Measurements from ENCODE around the gene SND1. TPM values are rescaled to one million over a fixed set of nuclear protein-coding genes. Genes with fewer than 3 reads are reported as not detected.
A peak's percentile ranks its signal among the peaks of the same experiment; 100 is the strongest.

The SND1 gene
- total RNA-seq, 1 experiment from 2014 or later = 104 TPM

DNA sequence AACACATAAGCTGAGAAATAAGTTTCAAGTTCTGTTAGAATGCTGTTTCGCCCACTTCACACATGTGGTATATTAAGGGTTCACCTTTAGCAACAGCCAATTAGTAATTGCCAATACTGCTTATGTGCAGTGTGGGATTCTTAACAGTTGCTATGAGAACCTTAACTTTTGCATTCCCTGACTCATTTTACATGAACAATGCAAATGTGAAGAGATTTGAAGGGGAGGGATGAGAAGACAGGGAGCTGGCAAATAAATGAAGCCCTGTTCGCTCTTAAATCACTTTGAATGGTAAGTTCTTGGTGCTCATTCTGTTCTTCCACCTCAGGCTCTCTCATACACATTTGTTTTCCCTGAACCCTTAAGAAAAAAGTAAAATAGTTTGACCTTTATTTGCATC lies 296.9 kb downstream of the SND1 start:
- Histone ChIP-seq H3K27me3 (ENCODE audit: low read length) (no peaks in the 10 kb centered on the region), H3K9ac (ENCODE audit: low read length) (peak overlapping the region; percentile 15), H3K4me1 (ENCODE audit: low read length) (peaks cover 58% of the 10 kb centered on the region), H3K9me2 (replicated peaks; ENCODE audit: insufficient read depth, low read length) (no peaks in the 10 kb centered on the region), H4K20me1 (ENCODE audit: insufficient read depth, low read depth, low read length) (no peaks in the 10 kb centered on the region), H3K79me2 (ENCODE audit: low read length) (peaks cover 82% of the 10 kb centered on the region), H2AFZ (ENCODE audit: low read length) (no peak overlapping the region), H3K4me2 (ENCODE audit: low read depth, low read length, poor library complexity, severe bottlenecking) (peak overlapping the region; percentile 49), H3K36me3 (ENCODE audit: insufficient read depth, low read length) (peaks cover 17% of the 10 kb centered on the region; the same call in 1 of the 2 replicates), H3K27ac (ENCODE audit: low read length) (peak overlapping the region; percentile 77), H3K4me3 (ENCODE audit: low read length) (no peak overlapping the region), H3K9me3 (ENCODE audit: low read length) (no peaks in the 10 kb centered on the region)
- peak; percentile 69 for DNase-seq

DNA sequence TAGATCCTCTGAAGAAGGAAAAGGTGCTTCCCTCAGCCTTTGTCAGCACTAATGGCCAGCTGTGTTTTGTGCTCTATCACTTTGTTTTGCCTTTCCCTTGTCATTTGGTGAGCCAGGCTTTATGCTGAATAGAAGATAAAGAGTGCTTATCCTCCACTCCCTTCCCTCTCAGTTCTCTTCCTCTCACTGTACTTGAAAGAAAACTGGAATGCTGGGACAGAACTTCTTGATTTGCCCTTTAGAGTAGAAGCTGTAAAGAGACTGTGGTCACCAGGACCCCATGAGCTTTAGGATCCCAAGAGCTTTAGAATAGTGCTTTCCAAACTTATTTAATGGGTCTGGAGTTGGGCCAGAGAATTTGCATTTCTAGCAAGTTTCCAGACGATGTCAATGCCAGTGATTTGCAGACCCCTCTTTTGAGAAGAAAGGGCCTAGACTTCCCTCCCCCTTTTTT lies 297.8 kb downstream of the SND1 start:
- H3K27me3 ChIP-seq (ENCODE audit: low read length) = no peaks in the 10 kb centered on the region
- no peaks in the 10 kb centered on the region for H3K9me3 ChIP-seq (ENCODE audit: low read length)
- no peak for DNase-seq
- H3K4me3 ChIP-seq (ENCODE audit: low read length) = no peak overlapping the region
- H3K9me2 ChIP-seq (replicated peaks; ENCODE audit: insufficient read depth, low read length) = no peaks in the 10 kb centered on the region
- peaks cover 82% of the 10 kb centered on the region for H3K79me2 ChIP-seq (ENCODE audit: low read length)
- no peaks in the 10 kb centered on the region for H4K20me1 ChIP-seq (ENCODE audit: insufficient read depth, low read depth, low read length)
- peak overlapping the region; percentile 49 for H3K4me2 ChIP-seq (ENCODE audit: low read depth, low read length, poor library complexity, severe bottlenecking)
- H3K4me1 ChIP-seq (ENCODE audit: low read length) = peaks cover 58% of the 10 kb centered on the region
- H2AFZ ChIP-seq (ENCODE audit: low read length) = no peak overlapping the region
- peak overlapping the region; percentile 15; the same call in 1 of the 2 replicates for H3K9ac ChIP-seq (ENCODE audit: low read length)
- H3K36me3 ChIP-seq (ENCODE audit: insufficient read depth, low read length) = 0 out of 2 replicates have a peak, but pooled peaks cover 9% of the 10 kb centered on the region
- H3K27ac ChIP-seq (ENCODE audit: low read length) = peak overlapping the region; percentile 77

DNA sequence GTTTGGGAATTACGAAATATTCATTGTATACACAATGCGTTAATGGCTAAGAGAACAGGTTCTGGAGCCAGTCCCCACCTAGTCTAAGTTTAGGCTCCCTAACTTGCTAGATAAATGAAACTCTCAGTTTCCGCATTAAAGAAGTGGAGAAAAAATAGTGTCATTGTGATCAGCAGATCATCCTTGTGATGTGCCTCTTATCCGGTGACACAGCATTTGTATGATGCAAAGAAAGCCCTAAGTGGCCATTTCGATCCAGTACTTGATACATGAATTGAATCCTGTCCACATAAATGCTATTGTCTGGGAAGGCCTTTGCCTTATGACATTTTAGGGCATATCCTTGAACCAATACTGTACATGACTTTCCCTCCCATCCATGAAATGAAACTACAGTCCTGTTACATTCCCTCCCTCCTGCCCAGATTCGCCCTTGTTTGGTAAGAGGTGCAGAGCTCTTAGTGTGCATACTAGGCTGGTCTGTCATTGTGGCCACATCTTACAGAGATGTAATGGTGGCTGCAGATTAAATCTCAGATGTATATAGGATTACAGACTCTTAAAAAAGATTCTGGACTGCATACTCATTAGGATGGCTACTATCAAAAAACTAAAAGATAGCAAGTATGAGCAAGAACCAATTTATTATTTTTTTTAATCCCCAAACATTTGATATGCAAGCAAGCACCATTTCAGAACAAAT lies 298.4 kb downstream of the SND1 start:
- H3K79me2 ChIP-seq (ENCODE audit: low read length) = peaks cover 85% of the 10 kb centered on the region
- no peak overlapping the region for H3K9ac ChIP-seq (ENCODE audit: low read length)
- H3K4me1 ChIP-seq (ENCODE audit: low read length) = peaks cover 58% of the 10 kb centered on the region
- no peak for DNase-seq
- no peaks in the 10 kb centered on the region for H3K9me2 ChIP-seq (replicated peaks; ENCODE audit: insufficient read depth, low read length)
- H3K4me2 ChIP-seq (ENCODE audit: low read depth, low read length, poor library complexity, severe bottlenecking) = peak overlapping the region; percentile 49
- H3K4me3 ChIP-seq (ENCODE audit: low read length) = no peak overlapping the region
- H4K20me1 ChIP-seq (ENCODE audit: insufficient read depth, low read depth, low read length) = no peaks in the 10 kb centered on the region
- H3K27me3 ChIP-seq (ENCODE audit: low read length) = no peaks in the 10 kb centered on the region
- H3K36me3 ChIP-seq (ENCODE audit: insufficient read depth, low read length) = 0 out of 2 replicates have a peak, but pooled peaks cover 9% of the 10 kb centered on the region
- no peak overlapping the region for H2AFZ ChIP-seq (ENCODE audit: low read length)
- H3K9me3 ChIP-seq (ENCODE audit: low read length) = no peaks in the 10 kb centered on the region
- H3K27ac ChIP-seq (ENCODE audit: low read length) = peak overlapping the region; percentile 77; the same call in 1 of the 2 replicates

DNA sequence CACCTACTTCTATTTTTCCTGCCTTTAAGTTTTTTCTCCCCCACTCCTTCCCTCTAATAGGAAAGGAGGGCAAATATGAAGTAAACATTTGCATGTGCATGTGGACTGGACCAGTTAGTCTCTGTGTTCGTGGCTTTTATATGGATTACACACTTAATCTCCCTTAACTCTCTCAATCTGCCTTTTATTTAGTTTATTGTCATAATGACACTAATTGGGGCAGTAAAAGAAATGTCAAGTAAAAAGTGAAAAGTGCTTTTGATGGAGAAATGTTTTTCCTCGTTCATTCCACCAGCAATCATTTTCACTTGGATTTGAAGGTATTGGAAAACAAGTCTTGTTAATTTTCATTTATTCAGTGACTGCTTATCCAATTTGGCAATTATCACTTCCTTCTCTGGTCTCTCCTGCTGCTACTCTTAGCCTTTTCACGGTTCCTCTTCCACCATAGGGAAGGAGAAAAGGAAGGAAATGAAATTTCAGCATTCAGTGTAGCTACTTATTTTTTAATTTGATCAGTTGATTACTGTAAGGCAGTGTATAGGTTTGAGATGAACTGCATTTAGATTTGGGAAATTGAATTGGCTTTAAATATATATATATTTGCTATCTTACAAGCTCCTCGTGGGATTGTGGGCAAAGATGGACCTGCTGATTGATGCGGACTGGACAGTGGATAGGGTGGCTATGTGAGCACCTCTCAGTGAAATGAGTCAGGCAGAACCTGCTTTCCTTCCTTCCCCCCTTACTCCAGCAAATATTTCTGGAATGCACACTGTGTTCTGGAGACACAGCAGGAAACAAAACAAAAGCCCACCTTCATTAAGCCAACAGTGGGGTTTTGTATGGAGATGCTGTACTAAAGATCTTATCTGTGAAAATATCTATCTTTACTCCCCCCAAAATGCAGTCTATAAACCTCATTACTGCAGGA lies 301.7 kb downstream of the SND1 start:
- Histone ChIP-seq H3K9me2 (replicated peaks; ENCODE audit: insufficient read depth, low read length) (no peaks in the 10 kb centered on the region), H3K9me3 (ENCODE audit: low read length) (no peaks in the 10 kb centered on the region), H3K27me3 (ENCODE audit: low read length) (no peaks in the 10 kb centered on the region), H3K9ac (ENCODE audit: low read length) (no peak overlapping the region), H3K4me3 (ENCODE audit: low read length) (no peak overlapping the region), H3K27ac (ENCODE audit: low read length) (no peak overlapping the region), H3K4me1 (ENCODE audit: low read length) (peaks cover 25% of the 10 kb centered on the region), H3K36me3 (ENCODE audit: insufficient read depth, low read length) (0 out of 2 replicates have a peak, but pooled peaks cover 9% of the 10 kb centered on the region), H3K79me2 (ENCODE audit: low read length) (peaks cover 74% of the 10 kb centered on the region), H3K4me2 (ENCODE audit: low read depth, low read length, poor library complexity, severe bottlenecking) (no peak overlapping the region), H2AFZ (ENCODE audit: low read length) (no peak overlapping the region), H4K20me1 (ENCODE audit: insufficient read depth, low read depth, low read length) (no peaks in the 10 kb centered on the region)
- no peak for DNase-seq

DNA sequence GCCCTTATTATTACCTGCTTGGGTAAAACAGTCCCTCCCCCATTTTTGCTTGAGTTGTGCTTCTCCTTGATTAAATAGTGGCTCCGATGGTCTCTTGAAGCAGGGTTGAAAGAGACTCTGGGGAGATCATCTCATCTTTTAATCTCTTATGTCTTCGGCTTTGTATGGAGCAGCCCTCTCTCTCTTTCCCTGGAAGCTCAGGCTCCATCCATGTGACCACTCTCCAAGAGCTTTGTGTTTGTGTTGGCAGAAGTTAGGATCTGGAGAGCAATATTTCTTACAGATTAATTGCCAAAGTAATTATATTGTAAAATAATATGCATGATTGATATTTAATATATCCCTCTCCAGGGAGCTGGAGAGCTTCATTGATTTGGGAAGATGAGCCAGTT lies 302.4 kb downstream of the SND1 start:
- Histone ChIP-seq H3K4me3 (ENCODE audit: low read length) (no peak overlapping the region), H3K9me3 (ENCODE audit: low read length) (no peaks in the 10 kb centered on the region), H3K27ac (ENCODE audit: low read length) (no peak overlapping the region), H4K20me1 (ENCODE audit: insufficient read depth, low read depth, low read length) (no peaks in the 10 kb centered on the region), H3K79me2 (ENCODE audit: low read length) (peaks cover 77% of the 10 kb centered on the region), H3K9ac (ENCODE audit: low read length) (no peak overlapping the region), H2AFZ (ENCODE audit: low read length) (no peak overlapping the region), H3K9me2 (replicated peaks; ENCODE audit: insufficient read depth, low read length) (no peaks in the 10 kb centered on the region), H3K4me2 (ENCODE audit: low read depth, low read length, poor library complexity, severe bottlenecking) (no peak overlapping the region), H3K27me3 (ENCODE audit: low read length) (no peaks in the 10 kb centered on the region), H3K4me1 (ENCODE audit: low read length) (peaks cover 18% of the 10 kb centered on the region), H3K36me3 (ENCODE audit: insufficient read depth, low read length) (0 out of 2 replicates have a peak, but pooled peaks cover 16% of the 10 kb centered on the region)
- no peak for DNase-seq

DNA sequence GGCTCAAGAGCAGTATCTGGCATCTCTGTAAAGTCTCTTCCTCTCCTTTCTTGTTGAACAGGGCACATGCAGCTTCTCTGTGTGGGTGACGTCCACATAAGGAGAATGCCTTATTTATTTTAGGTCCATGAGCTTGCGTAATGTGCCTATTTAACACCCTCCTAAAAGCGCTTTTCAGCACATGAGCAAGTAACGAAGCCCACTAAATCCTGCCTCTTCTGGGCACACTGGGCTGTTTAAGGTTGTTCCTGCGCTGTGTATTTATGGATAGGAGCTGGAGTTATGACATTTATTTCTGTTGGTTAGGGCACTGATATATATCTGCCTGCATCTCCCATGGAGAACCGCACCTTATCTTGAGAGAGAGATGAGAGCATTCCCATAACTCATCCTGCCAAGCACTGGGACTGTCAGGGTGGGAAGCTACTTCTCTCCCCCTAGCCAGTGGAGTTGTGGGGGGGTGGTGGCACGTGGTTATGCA lies 303.1 kb downstream of the SND1 start:
- Histone ChIP-seq H3K9me3 (ENCODE audit: low read length) (no peaks in the 10 kb centered on the region), H3K27ac (ENCODE audit: low read length) (no peak overlapping the region), H3K9ac (ENCODE audit: low read length) (no peak overlapping the region), H3K9me2 (replicated peaks; ENCODE audit: insufficient read depth, low read length) (no peaks in the 10 kb centered on the region), H3K4me1 (ENCODE audit: low read length) (peaks cover 11% of the 10 kb centered on the region), H3K27me3 (ENCODE audit: low read length) (no peaks in the 10 kb centered on the region), H4K20me1 (ENCODE audit: insufficient read depth, low read depth, low read length) (no peaks in the 10 kb centered on the region), H3K79me2 (ENCODE audit: low read length) (peaks cover 77% of the 10 kb centered on the region), H3K36me3 (ENCODE audit: insufficient read depth, low read length) (peaks cover 22% of the 10 kb centered on the region), H3K4me2 (ENCODE audit: low read depth, low read length, poor library complexity, severe bottlenecking) (no peak overlapping the region), H2AFZ (ENCODE audit: low read length) (no peak overlapping the region), H3K4me3 (ENCODE audit: low read length) (no peak overlapping the region)
- DNase-seq = no peak

DNA sequence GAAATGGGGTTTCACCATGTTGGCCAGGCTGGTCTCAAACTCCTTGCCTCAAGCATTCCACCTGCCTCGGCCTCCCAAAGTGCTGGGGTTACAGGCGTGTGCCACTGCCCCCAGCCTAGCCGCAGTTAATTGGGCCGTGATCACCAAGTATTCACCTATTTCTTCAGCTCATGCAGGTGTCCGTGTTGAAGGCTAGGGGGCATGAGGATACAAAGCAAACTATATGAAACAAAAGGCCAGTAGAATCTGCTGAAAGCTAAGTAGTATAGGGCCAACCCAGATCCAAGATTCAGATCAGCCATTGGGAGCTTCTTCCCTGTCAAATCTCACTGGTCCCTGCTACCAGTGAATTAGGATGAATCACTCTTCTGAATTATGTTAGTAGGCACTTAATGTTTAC lies 305.9 kb downstream of the SND1 start:
- Histone ChIP-seq H3K4me3 (ENCODE audit: low read length) (no peak overlapping the region), H3K9ac (ENCODE audit: low read length) (no peak overlapping the region)

DNA sequence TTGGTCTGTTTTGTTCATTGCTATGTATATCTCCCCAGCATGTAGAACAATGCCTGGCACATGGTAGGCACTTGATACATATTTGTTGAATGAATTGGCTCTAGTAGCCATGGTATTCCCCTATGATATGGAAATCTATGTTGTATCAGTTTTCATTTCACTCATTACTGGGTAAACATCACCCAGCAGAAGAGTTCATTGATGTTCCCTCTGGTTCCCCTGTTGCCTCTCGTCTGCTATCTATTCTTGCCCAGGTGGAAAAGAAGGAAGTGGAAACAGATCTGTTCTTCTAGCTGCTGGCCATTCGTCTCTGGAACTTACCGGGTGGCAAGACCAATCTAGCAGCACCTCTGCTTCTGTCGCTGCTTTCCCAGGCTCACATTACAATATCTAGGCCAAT lies 307.8 kb downstream of the SND1 start:
- no peak for DNase-seq
- H3K27ac ChIP-seq (ENCODE audit: low read length) = no peak overlapping the region
- H3K36me3 ChIP-seq (ENCODE audit: insufficient read depth, low read length) = peaks cover 40% of the 10 kb centered on the region

More for the DNA sequence above, 305.9 kb downstream of the SND1 start:
- Histone ChIP-seq H4K20me1 (ENCODE audit: insufficient read depth, low read depth, low read length) (no peaks in the 10 kb centered on the region), H3K9me3 (ENCODE audit: low read length) (no peaks in the 10 kb centered on the region), H3K27ac (ENCODE audit: low read length) (no peak overlapping the region), H3K27me3 (ENCODE audit: low read length) (no peaks in the 10 kb centered on the region), H2AFZ (ENCODE audit: low read length) (no peak overlapping the region), H3K4me1 (ENCODE audit: low read length) (peaks cover 5% of the 10 kb centered on the region), H3K36me3 (ENCODE audit: insufficient read depth, low read length) (peaks cover 42% of the 10 kb centered on the region), H3K79me2 (ENCODE audit: low read length) (peaks cover 79% of the 10 kb centered on the region), H3K4me2 (ENCODE audit: low read depth, low read length, poor library complexity, severe bottlenecking) (no peak overlapping the region), H3K9me2 (replicated peaks; ENCODE audit: insufficient read depth, low read length) (no peaks in the 10 kb centered on the region)
- DNase-seq = no peak

More for the DNA sequence above, 307.8 kb downstream of the SND1 start:
- Histone ChIP-seq H3K9me3 (ENCODE audit: low read length) (no peaks in the 10 kb centered on the region), H3K9me2 (replicated peaks; ENCODE audit: insufficient read depth, low read length) (no peaks in the 10 kb centered on the region), H3K79me2 (ENCODE audit: low read length) (peaks cover 64% of the 10 kb centered on the region), H3K4me1 (ENCODE audit: low read length) (no peaks in the 10 kb centered on the region), H4K20me1 (ENCODE audit: insufficient read depth, low read depth, low read length) (no peaks in the 10 kb centered on the region), H3K27me3 (ENCODE audit: low read length) (no peaks in the 10 kb centered on the region), H3K4me2 (ENCODE audit: low read depth, low read length, poor library complexity, severe bottlenecking) (no peak overlapping the region), H3K4me3 (ENCODE audit: low read length) (no peak overlapping the region), H2AFZ (ENCODE audit: low read length) (no peak overlapping the region), H3K9ac (ENCODE audit: low read length) (no peak overlapping the region)
